Retinal pigment epithelial cell (primary cell): ENCODE measurements around the gene RNF114.

Experiments
- DNase-seq: peaks from one replicate; pipeline ENCODE4 v3.0.0-alpha.2; 2010; ENCODE audit warnings: low read depth
- H3K4me3 ChIP-seq: 2 replicates; pipeline ENCODE4 v1.5.1; 2011; ENCODE audit warnings: mild to moderate bottlenecking, low read length, control low read depth, moderate library complexity
- TF ChIP-seq, protein P1 (sequence below): conservative IDR thresholded peaks from 2 replicates; pipeline ENCODE4 v1.5.1; 2011; ENCODE audit warnings: low read depth, low read length, control low read depth, inconsistent platforms

RNF114 gene

GRCh38 chr20:49889935-49890333, 46.3 kb upstream of the RNF114 start:
- TF ChIP-seq, protein P1, sequence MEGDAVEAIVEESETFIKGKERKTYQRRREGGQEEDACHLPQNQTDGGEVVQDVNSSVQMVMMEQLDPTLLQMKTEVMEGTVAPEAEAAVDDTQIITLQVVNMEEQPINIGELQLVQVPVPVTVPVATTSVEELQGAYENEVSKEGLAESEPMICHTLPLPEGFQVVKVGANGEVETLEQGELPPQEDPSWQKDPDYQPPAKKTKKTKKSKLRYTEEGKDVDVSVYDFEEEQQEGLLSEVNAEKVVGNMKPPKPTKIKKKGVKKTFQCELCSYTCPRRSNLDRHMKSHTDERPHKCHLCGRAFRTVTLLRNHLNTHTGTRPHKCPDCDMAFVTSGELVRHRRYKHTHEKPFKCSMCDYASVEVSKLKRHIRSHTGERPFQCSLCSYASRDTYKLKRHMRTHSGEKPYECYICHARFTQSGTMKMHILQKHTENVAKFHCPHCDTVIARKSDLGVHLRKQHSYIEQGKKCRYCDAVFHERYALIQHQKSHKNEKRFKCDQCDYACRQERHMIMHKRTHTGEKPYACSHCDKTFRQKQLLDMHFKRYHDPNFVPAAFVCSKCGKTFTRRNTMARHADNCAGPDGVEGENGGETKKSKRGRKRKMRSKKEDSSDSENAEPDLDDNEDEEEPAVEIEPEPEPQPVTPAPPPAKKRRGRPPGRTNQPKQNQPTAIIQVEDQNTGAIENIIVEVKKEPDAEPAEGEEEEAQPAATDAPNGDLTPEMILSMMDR: peak; percentile 42
- no peak for DNase-seq
- no peak overlapping the region for H3K4me3 ChIP-seq

DNA sequence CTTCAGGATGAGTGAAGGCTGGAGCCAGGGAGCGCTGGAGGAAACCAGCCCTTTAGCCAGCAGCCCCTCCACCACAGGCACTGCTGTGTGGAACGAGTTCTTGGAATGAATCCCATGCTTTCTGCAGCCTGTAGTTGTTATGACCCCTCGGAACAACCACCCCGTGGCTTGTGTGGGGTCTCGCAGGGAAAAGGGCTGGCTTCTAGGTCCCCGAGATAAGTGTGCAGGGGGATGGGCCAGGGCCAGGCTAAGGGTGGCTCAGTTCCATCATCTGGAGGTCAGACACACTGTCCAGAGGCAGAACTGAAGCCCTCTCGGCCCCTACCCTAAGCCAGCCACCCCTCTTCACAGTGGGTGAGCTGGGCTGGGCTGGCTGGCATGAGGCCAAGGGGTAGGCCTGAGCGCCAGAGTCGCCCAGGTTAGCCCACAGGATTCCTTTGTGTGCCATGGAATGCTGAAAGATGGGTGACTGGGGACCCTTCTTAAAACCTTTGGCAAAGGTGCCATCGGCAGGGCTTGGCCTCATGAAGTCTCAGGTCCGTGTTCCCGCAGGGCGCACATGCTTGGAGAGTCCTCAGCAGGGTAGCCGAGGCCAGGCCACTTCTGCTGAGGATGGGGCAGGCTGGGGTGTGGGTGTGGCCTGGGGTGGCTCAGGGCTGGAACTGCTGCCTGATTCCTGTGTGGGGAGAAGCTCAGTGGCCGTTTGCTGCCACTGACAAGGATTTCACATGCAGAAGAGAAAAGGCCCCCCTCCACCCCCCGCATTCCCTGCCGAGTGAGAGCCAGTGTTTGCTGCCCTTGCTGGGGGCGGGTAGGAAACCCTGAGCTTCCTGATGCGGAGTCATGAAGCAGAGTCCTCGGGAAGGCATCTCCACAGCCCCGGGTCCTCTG, 45.5 kb upstream of the RNF114 start:
- H3K4me3 ChIP-seq: no peak overlapping the region
- TF ChIP-seq, protein P1: no peak
- no peak for DNase-seq

DNA sequence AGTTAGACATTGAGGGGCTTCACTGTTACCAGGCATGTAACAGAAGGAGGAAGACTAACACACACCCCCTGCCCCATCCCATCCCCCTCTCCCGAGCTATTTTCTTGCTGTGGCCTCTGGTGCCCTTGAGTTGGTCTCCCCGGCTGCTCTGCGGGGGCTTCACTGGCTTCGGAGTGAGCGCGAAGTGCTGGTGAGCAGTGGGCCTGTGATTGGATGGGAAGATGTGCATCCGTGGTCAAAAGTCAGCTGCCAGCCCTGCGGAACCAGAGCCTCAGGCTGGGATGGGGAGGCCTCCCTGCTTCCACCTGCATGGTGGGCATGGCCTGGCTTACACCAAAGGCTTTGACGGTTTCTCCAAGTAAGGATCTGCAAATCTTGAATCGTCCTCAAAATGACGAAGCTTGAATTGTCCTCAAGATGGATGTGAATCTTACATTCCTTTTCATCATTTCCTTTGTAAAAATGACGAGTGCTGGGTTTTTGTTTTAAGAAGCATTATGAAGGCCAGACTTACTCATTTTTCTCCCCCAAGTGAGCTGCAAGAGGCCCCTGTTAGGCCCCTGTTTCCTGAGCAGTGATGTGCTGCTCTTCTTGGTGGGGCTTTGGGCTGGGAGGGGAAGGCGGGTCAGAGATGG, 44.6 kb upstream of the RNF114 start:
- TF ChIP-seq, protein P1: no peak
- H3K4me3 ChIP-seq: no peak overlapping the region
- no peak for DNase-seq

- H3K4me3 ChIP-seq: no peak overlapping the region
- DNase-seq: no peak
- TF ChIP-seq, protein P1: no peak
Measured at GRCh38 chr20:49892260-49892659, 43.9 kb upstream of the RNF114 start.

DNA sequence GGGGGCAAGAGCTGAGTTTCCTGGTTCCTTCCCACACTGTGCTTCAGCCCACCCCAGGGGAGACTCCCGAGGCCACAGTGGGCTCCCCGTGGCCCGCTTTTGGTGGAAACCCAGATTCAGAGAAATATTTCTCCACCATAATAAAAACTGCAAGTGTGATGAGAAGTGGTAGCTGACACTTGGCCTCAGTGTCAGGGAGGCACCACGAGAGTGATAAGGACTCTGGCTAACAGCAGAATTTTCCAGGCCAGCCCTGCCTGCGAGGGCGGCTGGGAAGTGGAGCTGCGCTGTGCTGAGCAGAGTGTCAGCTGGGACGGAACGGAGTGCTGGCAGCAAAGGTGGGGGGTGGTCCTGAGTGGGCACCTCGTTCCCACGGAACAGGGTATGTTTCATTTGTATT, 43.4 kb upstream of the RNF114 start:
- TF ChIP-seq, protein P1: no peak
- DNase-seq: no peak
- H3K4me3 ChIP-seq: no peak overlapping the region

DNA sequence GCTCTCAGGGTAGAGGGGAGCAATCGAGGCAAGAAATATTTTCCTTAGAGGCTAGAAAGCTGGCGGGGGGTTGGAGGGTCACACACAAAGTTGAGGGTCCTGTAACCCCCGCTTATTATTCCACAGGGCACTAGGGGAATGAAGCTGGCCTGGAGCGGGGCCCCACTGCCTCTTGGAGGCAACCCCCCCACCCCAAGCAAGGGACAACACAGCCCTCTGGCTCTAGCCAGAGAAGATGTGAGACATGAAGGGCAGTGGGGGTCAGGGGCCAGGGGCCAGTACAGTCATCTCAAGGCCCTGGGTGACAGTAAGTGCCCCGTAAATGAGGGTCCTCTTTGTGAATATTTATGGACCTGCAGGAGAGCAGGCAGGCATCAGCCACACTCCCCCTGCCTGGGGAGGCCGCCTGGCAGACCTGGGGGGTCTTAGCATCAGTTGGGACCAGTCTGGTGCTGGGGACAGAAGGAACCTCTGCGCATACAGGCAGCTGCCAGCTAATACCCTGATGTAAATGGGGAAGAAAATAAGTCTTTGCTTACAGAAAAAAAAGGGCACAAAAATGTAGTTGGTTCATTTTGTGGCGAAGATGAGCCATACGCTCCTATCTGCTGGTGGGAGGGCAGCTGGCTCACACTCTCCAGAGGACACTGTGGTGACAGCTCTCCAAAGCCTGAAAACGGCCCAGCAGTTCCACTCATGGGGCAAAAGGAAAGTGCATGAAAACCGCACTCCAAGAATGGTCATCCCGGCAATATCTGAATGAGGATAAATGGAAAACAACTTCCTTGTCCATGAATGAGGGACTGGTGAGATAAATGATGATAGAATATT, 42.7 kb upstream of the RNF114 start:
- no peak for DNase-seq
- TF ChIP-seq, protein P1: no peak
- no peak overlapping the region for H3K4me3 ChIP-seq
